Endothelial cell of umbilical vein (primary cell): Measurements from ENCODE around the gene ARRDC1. TPM values are rescaled to one million over a fixed set of nuclear protein-coding genes. Genes with fewer than 3 reads are reported as not detected.
"Not testable (repeated sequence)": the region's sequence is repeated elsewhere in the genome, so short reads cannot be mapped to it uniquely, and the experiment has no call there.

Experiments used
- BruUV-seq: library from RNA; stranded (reverse); fragments of 400-500 nt; replicated peaks from 2 replicates; lab custom pipeline; 2021; lab: Mats Ljungman, UMichigan
- CTCF ChIA-PET: fragments of 300-600, 350-600 bp; sonication (Branson Sonifier 250); formaldehyde crosslinking; loops from one replicate; lab custom pipeline; 2021; ENCODE audit warnings: antibody characterized with exemption, inconsistent platforms; lab: Charles Lee
- POLR2A ChIA-PET: fragments of 300-600, 350-600 bp; sonication (Branson Sonifier 250); formaldehyde crosslinking; loops from one replicate; lab custom pipeline; 2021; ENCODE audit warnings: antibody characterized with exemption, inconsistent platforms; lab: Charles Lee
- DNase-seq: peaks from one replicate; pipeline ENCODE4 v3.0.0-alpha.2; 2011; ENCODE audit warnings: low read depth, low spot score
- FAIRE-seq: peaks from 2 replicates; lab custom pipeline; 2011; peaks lifted over from hg19 to GRCh38; lab: Jason Lieb, UNC
- H2AFZ ChIP-seq: 2 replicates; pipeline ENCODE4 v1.6.0; 2012; ENCODE audit warnings: low read depth, low read length, control low read depth, inconsistent platforms
- H3K27ac ChIP-seq: 2 replicates; pipeline ENCODE4 v1.5.1; 2011; ENCODE audit warnings: low read depth, mild to moderate bottlenecking, control low read depth, low read length, moderate library complexity; ENCODE audit not compliant: insufficient read depth
- H3K27me3 ChIP-seq, 2 experiments: 2 replicates each; pipeline versions ENCODE4 v1.6.0 to v1.6.1; 2011; ENCODE audit warnings: low read length in 2 of 2, mixed read lengths in 1 of 2; ENCODE audit not compliant: control insufficient read depth in 2 of 2, insufficient read depth in 2 of 2
- H3K36me3 ChIP-seq, 2 experiments: 2 replicates in 1 of 2; 3 replicates in 1 of 2; pipeline ENCODE4 v1.5.1; 2011; ENCODE audit warnings: low read length in 2 of 2, mild to moderate bottlenecking in 1 of 2, moderate library complexity in 1 of 2; ENCODE audit not compliant: control insufficient read depth in 2 of 2, insufficient read depth in 2 of 2; ENCODE audit errors: extremely low read depth in 1 of 2
- H3K4me1 ChIP-seq: 3 replicates; pipeline ENCODE4 v1.5.1; 2011; ENCODE audit warnings: mild to moderate bottlenecking, low read length; ENCODE audit not compliant: control insufficient read depth, insufficient read depth; ENCODE audit errors: extremely low read depth
- H3K4me2 ChIP-seq: 2 replicates; pipeline ENCODE4 v1.6.1; 2011; ENCODE audit warnings: low read length, control low read depth, mixed read lengths; ENCODE audit not compliant: insufficient read depth
- H3K4me3 ChIP-seq, 3 experiments: fragments of 200-600 bp in 1 of 3; sonication (generic), shearing (Covaris generic) in 1 of 3; replicated peaks in 1 of 3; 2 replicates each; pipeline ENCODE4 v1.5.1; 2011 to 2016; ENCODE audit warnings: control low read depth in 3 of 3, low read length in 3 of 3, mild to moderate bottlenecking in 2 of 3, inconsistent platforms in 1 of 3, low read depth in 1 of 3, moderate library complexity in 1 of 3; ENCODE audit not compliant: insufficient read depth in 1 of 3
- H3K79me2 ChIP-seq: 2 replicates; pipeline ENCODE4 v1.6.0; 2012; ENCODE audit warnings: low read length, inconsistent platforms; ENCODE audit not compliant: control insufficient read depth, insufficient read depth
- H3K9ac ChIP-seq: replicated peaks from 2 replicates; pipeline ENCODE3; 2011; ENCODE audit warnings: low read length, control low read depth; ENCODE audit not compliant: insufficient read depth; ENCODE audit errors: extremely low read depth
- H3K9me1 ChIP-seq: replicated peaks from 3 replicates; pipeline ENCODE4 v1.6.0; 2011; ENCODE audit warnings: mild to moderate bottlenecking, low read length; ENCODE audit not compliant: control insufficient read depth, insufficient read depth; ENCODE audit errors: extremely low read depth
- H3K9me3 ChIP-seq: replicated peaks from 2 replicates; pipeline ENCODE4 v1.5.1; 2012; ENCODE audit warnings: low read length, inconsistent platforms; ENCODE audit not compliant: control insufficient read depth, insufficient read depth
- H4K20me1 ChIP-seq: replicated peaks from 2 replicates; pipeline ENCODE3; 2011; ENCODE audit warnings: mild to moderate bottlenecking, low read length; ENCODE audit not compliant: control insufficient read depth, insufficient read depth; ENCODE audit errors: extremely low read depth
- CTCF ChIP-seq, 2 donors: IDR thresholded peaks; 1 replicate in 1 of 2; 2 replicates in 1 of 2; pipeline ENCODE4 v1.5.1; 2011; ENCODE audit warnings: low read length in 2 of 2, mild to moderate bottlenecking in 2 of 2, moderate library complexity in 2 of 2, control low read depth in 1 of 2, inconsistent platforms in 1 of 2, low read depth in 1 of 2; ENCODE audit not compliant: insufficient read depth in 1 of 2; ENCODE audit errors: extremely low read depth in 1 of 2
- EZH2 ChIP-seq: IDR thresholded peaks from 2 replicates; pipeline ENCODE4 v1.6.1; 2012; ENCODE audit warnings: borderline replicate concordance, low read depth, mild to moderate bottlenecking, moderate library complexity, low read length, inconsistent platforms; ENCODE audit not compliant: severe bottlenecking
- FOS ChIP-seq: IDR thresholded peaks from 2 replicates; pipeline ENCODE4 v1.6.1; 2011; ENCODE audit warnings: mild to moderate bottlenecking, low read length, moderate library complexity, borderline replicate concordance; ENCODE audit not compliant: insufficient read depth
- JUN ChIP-seq: IDR thresholded peaks from 2 replicates; pipeline ENCODE4 v1.6.1; 2011; ENCODE audit warnings: borderline replicate concordance, low read depth; ENCODE audit not compliant: insufficient read length, insufficient read depth
- MYC ChIP-seq: IDR thresholded peaks from one replicate; pipeline ENCODE4 v1.6.1; 2011; ENCODE audit warnings: mild to moderate bottlenecking, low read depth, low read length
- POLR2A ChIP-seq: IDR thresholded peaks from 2 replicates; pipeline ENCODE4 v1.6.1; 2012; ENCODE audit warnings: low read depth, mild to moderate bottlenecking, control low read depth, low read length
- POLR2AphosphoS5 ChIP-seq: IDR thresholded peaks from 2 replicates; pipeline ENCODE4 v1.6.1; 2012; ENCODE audit warnings: low read depth, mild to moderate bottlenecking, control low read depth, low read length, moderate library complexity; ENCODE audit not compliant: insufficient read depth
- dilution Hi-C: fragments of 300-500 bp; cut with MboI; formaldehyde crosslinking; loops from one replicate; pipeline ENCODE4 v1.15.0; 2019; ENCODE audit warnings: low sequenced_read_pairs; ENCODE audit not compliant: extremely low pct_ligation_motif_present
- intact Hi-C: fragments of 100-400 bp; cut with micrococcal nuclease; formaldehyde crosslinking; loops from one replicate; pipeline ENCODE4 v1.10.0; 2022
- polyA plus RNA-seq, 4 experiments: library from polyadenylated mRNA; depleted of rRNA in 3 of 4; stranded (reverse) in 3 of 4; unstranded in 1 of 4; fragments of >200 nt; gene quantifications; 2 replicates each; pipeline versions ENCODE4 v1.2.1 to v1.2.3, GENCODE V29; 2011 to 2012; ENCODE audit warnings: missing spikeins in 1 of 4
- total RNA-seq: library from RNA; stranded (reverse); gene quantifications from 2 replicates; pipeline ENCODE4 v1.2.3, GENCODE V29; 2021

Gene ARRDC1
- total and polyA plus RNA-seq, 2 donors (not counting 3 experiments of a cell fraction or from before 2014, with no cell fraction given): 22.5 to 51.0 TPM

DNA sequence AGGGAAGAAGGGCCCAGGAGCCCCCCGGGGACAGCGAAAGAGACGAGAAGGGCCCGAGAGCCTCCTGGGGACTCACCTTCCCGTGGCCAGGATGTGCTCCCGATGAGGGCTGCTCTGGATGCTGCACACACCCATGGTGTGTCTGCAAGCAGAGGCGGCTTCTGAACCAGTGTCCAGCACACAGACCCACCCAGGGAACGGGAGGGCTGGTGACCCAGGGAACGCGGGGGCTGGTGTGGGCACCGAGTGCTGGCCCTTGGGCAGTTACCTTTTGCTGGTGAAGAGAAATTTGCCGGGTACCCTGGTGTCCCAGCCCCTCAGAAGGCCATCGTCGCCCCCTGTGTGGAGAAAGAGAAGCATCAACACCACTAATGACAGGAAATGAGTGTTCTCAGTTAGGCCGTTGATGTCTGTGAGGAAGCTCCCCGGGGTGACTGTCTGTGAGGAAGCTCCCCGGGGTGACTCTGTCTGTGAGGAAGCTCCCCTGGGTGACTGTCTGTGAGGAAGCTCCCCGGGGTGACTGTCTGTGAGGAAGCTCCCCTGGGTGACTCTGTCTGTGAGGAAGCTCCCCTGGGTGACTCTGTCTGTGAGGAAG, 40.6 kb upstream of the ARRDC1 start:
- H2AFZ ChIP-seq: no peak overlapping the region
- H3K27ac ChIP-seq: no peak overlapping the region
- no peak overlapping the region for H3K9ac ChIP-seq
- no peaks in the 10 kb centered on the region for H4K20me1 ChIP-seq
- H3K27me3 ChIP-seq: no peaks in the 10 kb centered on the region
- intact Hi-C loops: no loop called here
- H3K4me1 ChIP-seq: no peaks in the 10 kb centered on the region
- no peak overlapping the region for H3K4me3 ChIP-seq
- H3K79me2 ChIP-seq: peaks cover 4% of the 10 kb centered on the region
- FAIRE-seq (no peak), DNase-seq (no peak)
- ChIA-PET POLR2A (no interaction called here), CTCF (no interaction called here)
- dilution Hi-C loops: no loop called here
- H3K9me1 ChIP-seq: no peaks in the 10 kb centered on the region
- no peaks in the 10 kb centered on the region for H3K9me3 ChIP-seq
- TF ChIP-seq CTCF (IDR thresholded peaks at IDR 0.05; ENCODE audit: extremely low read depth in 1 of 2, insufficient read depth in 1 of 2, low read depth in 1 of 2, low read length in 2 of 2): no peak
- TF ChIP-seq POLR2A: no peak
- TF ChIP-seq JUN: no peak
- TF ChIP-seq MYC: no peak
- TF ChIP-seq POLR2AphosphoS5: no peak
- TF ChIP-seq FOS: no peak
- TF ChIP-seq EZH2: no peak
- BruUV-seq: no TSS peak
- H3K4me2 ChIP-seq: no peak overlapping the region
- H3K36me3 ChIP-seq: peaks cover 7 to 22% of the 10 kb centered on the region in 2 experiments

DNA sequence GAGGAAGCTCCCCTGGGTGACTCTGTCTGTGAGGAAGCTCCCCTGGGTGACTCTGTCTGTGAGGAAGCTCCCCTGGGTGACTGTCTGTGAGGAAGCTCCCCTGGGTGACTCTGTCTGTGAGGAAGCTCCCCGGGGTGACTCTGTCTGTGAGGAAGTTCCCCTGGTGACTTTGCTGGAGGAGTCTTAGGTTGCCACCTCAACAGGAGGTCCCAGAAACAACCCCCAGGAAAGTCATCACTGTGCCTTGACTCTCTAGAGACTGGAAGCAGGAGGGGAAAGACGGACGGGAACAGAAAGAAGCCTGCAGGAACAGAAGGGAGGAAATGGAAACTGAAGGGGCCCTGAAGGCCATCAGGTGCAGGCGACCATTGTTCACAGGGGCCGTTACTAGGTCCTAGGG, 37.0 kb upstream of the ARRDC1 start:
- dilution Hi-C loops: not testable (repeated sequence)

More for the DNA sequence above, 37.0 kb upstream of the ARRDC1 start:
- intact Hi-C loops, H4K20me1 ChIP-seq, H3K9me1 ChIP-seq, H2AFZ ChIP-seq, FAIRE-seq, H3K9ac ChIP-seq, DNase-seq, H3K9me3 ChIP-seq, H3K4me2 ChIP-seq, BruUV-seq, POLR2A ChIA-PET, H3K4me1 ChIP-seq, H3K27ac ChIP-seq, H3K4me3 ChIP-seq, H3K27me3 ChIP-seq: not testable (repeated sequence)
- peaks cover 11% of the 10 kb centered on the region for H3K79me2 ChIP-seq
- CTCF ChIA-PET: interaction anchor here (0.7 kb wide), 1 partner anchor 34 kb away, joined by 3 read pairs; no protein-coding TSS in a partner anchor
- peaks cover 3 to 29% of the 10 kb centered on the region in 2 experiments for H3K36me3 ChIP-seq
